Psoas muscle (tissue), 8 donors: ENCODE results near the gene PWWP2B. TPM values are rescaled to one million over a fixed set of nuclear protein-coding genes. Genes with fewer than 3 reads are reported as not detected.

Experiments used
- ATAC-seq, 4 donors: fragments of 200-7000 bp; cut with Tn5 transposase; one replicate each; pipeline ENCODE4 v1.9.1; 2020; ENCODE audit warnings: moderate library complexity in 3 of 4, mild to moderate bottlenecking in 2 of 4
- DNase-seq, 2 donors: peaks; one replicate each; pipeline ENCODE4 v3.0.0-alpha.2; 2020
- H3K27ac ChIP-seq: fragments of 200-600 bp; one replicate; pipeline ENCODE4 v1.8.0; 2022
- H3K27me3 ChIP-seq, 3 donors: fragments of 200-600 bp in 1 of 3; one replicate each; pipeline versions ENCODE4 v1.6.1 to v1.8.0; 2013 to 2022; ENCODE audit warnings: low read length in 2 of 3, mild to moderate bottlenecking in 2 of 3, moderate library complexity in 1 of 3; ENCODE audit not compliant: insufficient read depth in 3 of 3
- H3K36me3 ChIP-seq, 2 donors: fragments of 200-600 bp in 1 of 2; one replicate each; pipeline versions ENCODE4 v1.6.1 to v1.8.0; 2013 to 2022; ENCODE audit warnings: low read depth in 1 of 2, mild to moderate bottlenecking in 1 of 2, moderate library complexity in 1 of 2; ENCODE audit not compliant: insufficient read depth in 1 of 2
- H3K4me1 ChIP-seq: fragments of 200-600 bp; one replicate; pipeline ENCODE4 v1.8.0; 2022
- H3K4me3 ChIP-seq: fragments of 200-600 bp; one replicate; pipeline ENCODE4 v1.8.0; 2022; ENCODE audit warnings: mild to moderate bottlenecking
- H3K9me3 ChIP-seq: fragments of 200-600 bp; one replicate; pipeline ENCODE4 v1.8.0; 2022
- WGBS, 3 donors: extraction: QIAGEN DNeasy Blood & Tissue Kit; methylation state at CpG; one replicate each; pipeline versions ENCODE4 v1.1.6 to v1.1.7; 2013; 5-methylcytosine and 5-hydroxymethylcytosine counted together
- intact Hi-C, 2 donors: fragments of 100-400 bp; cut with DNase I; formaldehyde crosslinking; loops; one replicate each; pipeline versions ENCODE4 v1.11.0 to v1.14.2; 2022
- polyA plus RNA-seq, 3 donors: library from polyadenylated mRNA; stranded (reverse); fragments of 200-250 nt; gene quantifications; one replicate each; pipeline ENCODE4 v1.2.3, GENCODE V29; 2013
- total RNA-seq, 4 donors: library from RNA; stranded (reverse); fragmentation: NEBNext Ultra II Directional in 2 of 4; extraction: Animal tissue kit (Norgen Biotek cat#: 25700) in 2 of 4; gene quantifications; one replicate each; pipeline versions ENCODE4 v1.2.1 to v1.2.4, GENCODE V29; 2021 to 2023
- TF ChIP-seq, protein P1 (sequence below): fragments of 200-600 bp; IDR thresholded peaks from one replicate; pipeline ENCODE4 v1.8.0; 2022; ENCODE audit warnings: antibody characterized with exemption
- donor health status: healthy with polysubstance abuse.
- donor health status: DM: no; HTN: no; CAD: no; lungs with moderate emphysema.
- donor health status: Bipolar disorder and iron deficiency.
- donor health status: healthy.
- donor health status: DM: yes; HTN: yes; CAD: no.
- donor health status: DM: no; HTN: no; CAD: no.
- donor health status: DM: no; HTN: no; CAD: no.
- donor health status: DM: yes; HTN: yes; CAD: no.

Gene PWWP2B
- total and polyA plus RNA-seq, 7 donors, result 14.5 to 35.2 (median 22.2) TPM

DNA sequence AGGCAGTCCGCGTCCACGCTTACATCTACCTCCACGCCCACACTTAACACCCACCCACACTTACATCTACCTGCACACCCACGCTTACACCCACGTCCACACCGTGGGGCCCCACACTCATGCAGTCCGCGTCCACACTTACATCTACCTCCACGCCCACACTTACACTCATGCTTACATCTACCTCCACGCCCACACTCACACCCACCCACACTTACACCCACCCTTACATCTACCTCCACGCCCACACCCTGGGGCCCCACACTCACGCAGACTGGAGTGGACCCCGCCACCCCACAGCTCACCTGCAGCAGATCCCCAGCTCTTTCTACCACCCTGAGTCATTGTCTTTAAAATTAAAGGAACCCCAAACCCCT lies 32.4 kb upstream of the PWWP2B start:
- 58 to 88% (median 84%) methylated on average over 5 to 14 of the region's 14 CpGs for WGBS, 3 donors
- no peak overlapping the region for H3K27ac ChIP-seq
- no peak for DNase-seq
- H3K4me3 ChIP-seq, result no peak overlapping the region
- peaks cover 0 to 16% of the 10 kb centered on the region in 2 donors for H3K36me3 ChIP-seq
- H3K9me3 ChIP-seq, result peaks cover 8% of the 10 kb centered on the region
- no peaks in the 10 kb centered on the region for H3K4me1 ChIP-seq
- TF ChIP-seq, protein P1, sequence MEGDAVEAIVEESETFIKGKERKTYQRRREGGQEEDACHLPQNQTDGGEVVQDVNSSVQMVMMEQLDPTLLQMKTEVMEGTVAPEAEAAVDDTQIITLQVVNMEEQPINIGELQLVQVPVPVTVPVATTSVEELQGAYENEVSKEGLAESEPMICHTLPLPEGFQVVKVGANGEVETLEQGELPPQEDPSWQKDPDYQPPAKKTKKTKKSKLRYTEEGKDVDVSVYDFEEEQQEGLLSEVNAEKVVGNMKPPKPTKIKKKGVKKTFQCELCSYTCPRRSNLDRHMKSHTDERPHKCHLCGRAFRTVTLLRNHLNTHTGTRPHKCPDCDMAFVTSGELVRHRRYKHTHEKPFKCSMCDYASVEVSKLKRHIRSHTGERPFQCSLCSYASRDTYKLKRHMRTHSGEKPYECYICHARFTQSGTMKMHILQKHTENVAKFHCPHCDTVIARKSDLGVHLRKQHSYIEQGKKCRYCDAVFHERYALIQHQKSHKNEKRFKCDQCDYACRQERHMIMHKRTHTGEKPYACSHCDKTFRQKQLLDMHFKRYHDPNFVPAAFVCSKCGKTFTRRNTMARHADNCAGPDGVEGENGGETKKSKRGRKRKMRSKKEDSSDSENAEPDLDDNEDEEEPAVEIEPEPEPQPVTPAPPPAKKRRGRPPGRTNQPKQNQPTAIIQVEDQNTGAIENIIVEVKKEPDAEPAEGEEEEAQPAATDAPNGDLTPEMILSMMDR, result no peak
- intact Hi-C loops, result no loop called here
- peak in 3 of 4 donors; percentile 23 to 61 (median 54) for ATAC-seq
- H3K27me3 ChIP-seq, result no peaks in the 10 kb centered on the region

DNA sequence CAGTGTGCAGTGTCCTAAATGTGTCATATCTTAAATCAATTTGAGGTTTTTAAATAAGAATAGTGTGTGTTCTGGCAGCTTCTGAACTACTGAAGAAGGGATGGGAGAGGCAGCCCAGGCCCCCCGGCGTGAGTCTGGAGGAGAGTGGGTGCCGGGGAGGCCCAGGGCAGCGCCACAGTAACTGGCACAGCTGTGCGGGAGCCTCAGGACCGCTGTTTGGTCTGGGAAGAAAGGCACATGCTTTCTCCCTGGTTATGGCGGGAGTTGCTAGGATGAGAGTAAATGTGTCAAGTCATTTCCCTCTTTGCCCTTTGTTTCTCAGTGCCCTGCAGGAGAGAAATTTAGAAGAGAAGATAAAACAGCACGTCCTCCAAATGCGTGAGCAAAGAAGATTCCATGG lies 31.9 kb upstream of the PWWP2B start:
- Histone ChIP-seq H3K27me3 (no peaks in the 10 kb centered on the region), H3K36me3 (peaks cover 0 to 16% of the 10 kb centered on the region in 2 donors), H3K9me3 (peaks cover 8% of the 10 kb centered on the region), H3K4me1 (no peaks in the 10 kb centered on the region), H3K27ac (no peak overlapping the region), H3K4me3 (no peak overlapping the region)
- no peak for DNase-seq
- WGBS, 3 donors, result 92 to 96% (median 96%) methylated on average over 9 of the region's 9 CpGs
- intact Hi-C loops, result no loop called here
- ATAC-seq, result no peak
- TF ChIP-seq, protein P1, result no peak

GRCh38 chr10:132366006-132366405 lies 31.0 kb upstream of the PWWP2B start:
- peak in 1 of 4 donors; percentile 47 for ATAC-seq
- Histone ChIP-seq H3K9me3 (peaks cover 8% of the 10 kb centered on the region), H3K4me1 (no peaks in the 10 kb centered on the region), H3K36me3 (peaks cover 0 to 16% of the 10 kb centered on the region in 2 donors), H3K27me3 (no peaks in the 10 kb centered on the region), H3K4me3 (no peak overlapping the region), H3K27ac (no peak overlapping the region)
- 75 to 89% (median 83%) methylated on average over 8 of the region's 8 CpGs for WGBS, 3 donors
- TF ChIP-seq, protein P1, result no peak
- intact Hi-C loops, result no loop called here
- no peak for DNase-seq

DNA sequence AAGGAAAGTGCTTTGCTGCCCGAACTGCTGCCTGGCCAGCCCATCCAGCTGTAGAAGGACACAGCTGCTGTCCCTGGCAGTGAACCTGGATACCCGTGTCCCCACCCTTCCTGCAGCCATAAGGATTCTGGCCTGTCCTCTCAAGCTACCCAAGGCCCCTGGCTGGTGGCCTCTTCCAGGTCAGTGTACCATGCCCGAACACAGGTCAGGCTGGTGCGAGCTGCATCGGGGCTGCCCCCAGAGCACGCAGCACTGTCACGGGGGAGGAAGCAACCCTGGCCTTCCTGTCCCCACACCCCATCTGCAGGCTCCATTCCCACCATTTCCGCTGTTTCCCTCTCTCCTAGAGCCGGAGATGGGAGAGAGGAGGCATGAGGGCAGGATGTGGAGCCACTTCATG lies 30.5 kb upstream of the PWWP2B start:
- TF ChIP-seq, protein P1, result no peak
- intact Hi-C loops, result no loop called here
- WGBS, 3 donors, result 70 to 77% (median 71%) methylated on average over 9 of the region's 9 CpGs

DNA sequence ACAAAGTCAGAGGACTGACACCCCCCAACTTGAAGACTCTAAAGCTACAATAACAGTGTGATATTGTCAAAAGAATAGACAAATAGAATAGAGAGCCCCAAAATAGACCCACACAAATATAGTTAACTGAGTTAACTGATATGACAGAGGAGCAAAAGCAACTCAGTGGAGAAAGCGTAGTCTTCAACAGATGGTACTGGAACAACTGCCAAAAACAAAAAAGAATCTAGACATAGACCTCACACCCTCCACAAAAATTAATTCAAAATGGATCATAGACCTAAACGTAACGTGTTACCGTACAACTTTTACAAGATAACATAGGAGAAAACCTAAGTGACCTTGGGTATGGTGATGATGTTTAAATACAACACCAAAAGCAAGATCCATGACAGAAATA lies 28.6 kb upstream of the PWWP2B start:
- DNase-seq (no peak), ATAC-seq (no peak)
- Histone ChIP-seq H3K4me3 (no peak overlapping the region), H3K36me3 (peaks cover 0 to 16% of the 10 kb centered on the region in 2 donors), H3K9me3 (peaks cover 8% of the 10 kb centered on the region), H3K27me3 (no peaks in the 10 kb centered on the region), H3K4me1 (no peaks in the 10 kb centered on the region), H3K27ac (no peak overlapping the region)
- intact Hi-C loops, result no loop called here
- 73 to 96% (median 84%) methylated on average over 4 of the region's 4 CpGs for WGBS, 3 donors
- TF ChIP-seq, protein P1, result no peak

More for the DNA sequence above, 30.5 kb upstream of the PWWP2B start:
- ATAC-seq, result no peak
- no peak overlapping the region for H3K4me3 ChIP-seq
- H3K9me3 ChIP-seq, result peaks cover 8% of the 10 kb centered on the region
- no peak overlapping the region for H3K27ac ChIP-seq
- no peaks in the 10 kb centered on the region for H3K4me1 ChIP-seq
- peaks cover 0 to 16% of the 10 kb centered on the region in 2 donors for H3K36me3 ChIP-seq
- no peak for DNase-seq
- H3K27me3 ChIP-seq, result no peaks in the 10 kb centered on the region
